OCI-LY7 (cell line): ENCODE measurements around the gene PANK4. TPM values are rescaled to one million over a fixed set of nuclear protein-coding genes. Genes with fewer than 3 reads are reported as not detected.

Experiments used
- BruUV-seq: library from RNA; stranded (reverse); fragments of 400-500 nt; replicated peaks from 2 replicates; lab custom pipeline; 2021; lab: Mats Ljungman, UMichigan
- CTCF ChIA-PET: fragments of 300-600 bp; sonication (Branson Sonifier 250); formaldehyde crosslinking; loops from one replicate; lab custom pipeline; 2022; ENCODE audit warnings: antibody characterized with exemption; ENCODE audit not compliant: unreplicated experiment; lab: Charles Lee
- POLR2A ChIA-PET: fragments of 300-600 bp; sonication (Branson Sonifier 250); formaldehyde crosslinking; loops from one replicate; lab custom pipeline; 2022; ENCODE audit warnings: antibody characterized with exemption; lab: Charles Lee
- DNase-seq: peaks from one replicate; pipeline ENCODE4 v3.0.0-alpha.2; 2015; ENCODE audit warnings: low spot score
- H2AFZ ChIP-seq: fragments of 200-600 bp; sonication (generic), shearing (Covaris generic); 2 replicates; pipeline ENCODE4 v1.6.1; 2014; ENCODE audit warnings: mild to moderate bottlenecking, antibody characterized with exemption, low read length, moderate library complexity
- H3K27ac ChIP-seq: fragments of 200-600 bp; sonication (generic); 2 replicates; pipeline ENCODE4 v1.5.1; 2014; ENCODE audit warnings: mixed run types, low read depth, mild to moderate bottlenecking, moderate library complexity, low read length, inconsistent platforms; ENCODE audit not compliant: poor library complexity, severe bottlenecking
- H3K36me3 ChIP-seq: fragments of 200-600 bp; sonication (generic); 2 replicates; pipeline ENCODE4 v1.6.1; 2014; ENCODE audit warnings: mild to moderate bottlenecking, antibody characterized with exemption, low read length, moderate library complexity, mixed read lengths; ENCODE audit not compliant: insufficient read depth
- H3K4me1 ChIP-seq: fragments of 200-600 bp; sonication (generic); 2 replicates; pipeline ENCODE4 v1.5.1; 2014; ENCODE audit warnings: mild to moderate bottlenecking, low read length; ENCODE audit not compliant: insufficient read depth, poor library complexity, severe bottlenecking
- H3K4me2 ChIP-seq: fragments of 200-600 bp; sonication (generic); 2 replicates; pipeline ENCODE4 v1.6.1; 2014; ENCODE audit warnings: mild to moderate bottlenecking, low read length
- H3K4me3 ChIP-seq: fragments of 200-600 bp; sonication (generic); 2 replicates; pipeline ENCODE4 v1.5.1; 2014; ENCODE audit warnings: mild to moderate bottlenecking, low read depth, low read length; ENCODE audit not compliant: poor library complexity, severe bottlenecking
- H3K79me2 ChIP-seq: fragments of 200-600 bp; sonication (generic); 2 replicates; pipeline ENCODE4 v1.6.1; 2016; ENCODE audit warnings: low read depth, mild to moderate bottlenecking, low read length, moderate library complexity, mixed read lengths; ENCODE audit not compliant: insufficient read depth
- H3K9me2 ChIP-seq: fragments of 200-600 bp; sonication (generic); 2 replicates; pipeline ENCODE4 v1.6.1; 2016; ENCODE audit warnings: mild to moderate bottlenecking, low read length, mixed read lengths; ENCODE audit not compliant: insufficient read depth
- H3K9me3 ChIP-seq: fragments of 200-600 bp; sonication (generic); 2 replicates; pipeline ENCODE4 v1.6.1; 2014; ENCODE audit warnings: mild to moderate bottlenecking, mixed run types, low read length, mixed read lengths
- H4K20me1 ChIP-seq: fragments of 200-600 bp; sonication (generic); 2 replicates; pipeline ENCODE4 v1.6.1; 2014; ENCODE audit warnings: mild to moderate bottlenecking, antibody characterized with exemption, low read length, moderate library complexity, mixed read lengths; ENCODE audit not compliant: insufficient read depth
- EZH2phosphoT487 ChIP-seq: fragments of 200-600 bp; sonication (generic); IDR thresholded peaks from 2 replicates; pipeline ENCODE4 v1.6.1; 2018; ENCODE audit warnings: low read depth, borderline replicate concordance, mild to moderate bottlenecking, mixed run types, antibody characterized with exemption, low read length, moderate library complexity, mixed read lengths
- intact Hi-C: fragments of 100-400 bp; cut with micrococcal nuclease; formaldehyde crosslinking; loops from one replicate; pipeline ENCODE4 v1.10.0; 2022; ENCODE audit not compliant: unreplicated experiment
- total RNA-seq, 2 experiments: library from RNA; depleted of rRNA in 1 of 2; stranded (reverse); fragments of >200 nt in 1 of 2; shearing (Covaris generic) in 1 of 2; gene quantifications; 2 replicates each; pipeline ENCODE4 v1.2.3, GENCODE V29; 2014 to 2022
- TF ChIP-seq, protein P1 (sequence below): fragments of 200-600 bp; sonication (generic); conservative IDR thresholded peaks from 2 replicates; pipeline ENCODE4 v1.5.1; 2014; ENCODE audit warnings: mild to moderate bottlenecking, antibody characterized with exemption, low read length, moderate library complexity, mixed read lengths

PANK4 gene
- total RNA-seq, 2 experiments from 2014 or later, result 49.1 to 55.9 TPM

DNA sequence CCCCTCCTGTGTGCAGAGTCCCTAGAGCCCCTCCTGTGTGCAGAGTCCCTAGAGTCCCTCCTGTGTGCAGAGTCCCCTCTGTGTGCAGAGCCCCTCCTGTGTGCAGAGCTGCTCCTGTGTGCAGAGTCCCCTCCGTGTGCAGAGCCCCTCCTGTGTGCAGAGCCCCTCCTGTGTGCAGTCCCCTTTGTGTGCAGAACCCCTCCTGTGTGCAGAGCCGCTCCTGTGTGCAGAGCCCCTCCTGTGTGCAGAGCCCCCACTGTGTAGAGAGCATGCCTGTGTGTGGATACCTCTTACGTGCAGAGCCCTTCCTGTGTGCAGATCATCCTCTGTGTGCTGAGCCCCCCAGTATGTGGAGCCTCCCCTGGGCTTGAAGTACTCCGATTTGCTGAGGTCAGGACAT is 12.0 kb upstream of the PANK4 start:
- POLR2A ChIA-PET, result no interaction called here
- CTCF ChIA-PET, result interaction anchor here (1.1 kb wide), 1 partner anchor 12 kb away, joined by 7 read pairs; the partner anchor contains the start of gene PANK4

GRCh38 chr1:2537784-2538115 is 11.4 kb upstream of the PANK4 start:
- H3K4me3 ChIP-seq, result no peak overlapping the region
- ChIA-PET POLR2A (no interaction called here), CTCF (no interaction called here)
- no peak for DNase-seq
- H3K36me3 ChIP-seq, result no peaks in the 10 kb centered on the region
- H3K27ac ChIP-seq, result no peak overlapping the region
- no peaks in the 10 kb centered on the region for H3K9me2 ChIP-seq
- H3K4me1 ChIP-seq, result no peaks in the 10 kb centered on the region
- H3K9me3 ChIP-seq, result no peaks in the 10 kb centered on the region
- H2AFZ ChIP-seq, result no peak overlapping the region
- intact Hi-C loops, result no loop called here
- BruUV-seq, result no TSS peak
- H4K20me1 ChIP-seq, result no peaks in the 10 kb centered on the region
- no peak overlapping the region for H3K4me2 ChIP-seq
- no peaks in the 10 kb centered on the region for H3K79me2 ChIP-seq
- no peak for TF ChIP-seq EZH2phosphoT487
- TF ChIP-seq, protein P1, sequence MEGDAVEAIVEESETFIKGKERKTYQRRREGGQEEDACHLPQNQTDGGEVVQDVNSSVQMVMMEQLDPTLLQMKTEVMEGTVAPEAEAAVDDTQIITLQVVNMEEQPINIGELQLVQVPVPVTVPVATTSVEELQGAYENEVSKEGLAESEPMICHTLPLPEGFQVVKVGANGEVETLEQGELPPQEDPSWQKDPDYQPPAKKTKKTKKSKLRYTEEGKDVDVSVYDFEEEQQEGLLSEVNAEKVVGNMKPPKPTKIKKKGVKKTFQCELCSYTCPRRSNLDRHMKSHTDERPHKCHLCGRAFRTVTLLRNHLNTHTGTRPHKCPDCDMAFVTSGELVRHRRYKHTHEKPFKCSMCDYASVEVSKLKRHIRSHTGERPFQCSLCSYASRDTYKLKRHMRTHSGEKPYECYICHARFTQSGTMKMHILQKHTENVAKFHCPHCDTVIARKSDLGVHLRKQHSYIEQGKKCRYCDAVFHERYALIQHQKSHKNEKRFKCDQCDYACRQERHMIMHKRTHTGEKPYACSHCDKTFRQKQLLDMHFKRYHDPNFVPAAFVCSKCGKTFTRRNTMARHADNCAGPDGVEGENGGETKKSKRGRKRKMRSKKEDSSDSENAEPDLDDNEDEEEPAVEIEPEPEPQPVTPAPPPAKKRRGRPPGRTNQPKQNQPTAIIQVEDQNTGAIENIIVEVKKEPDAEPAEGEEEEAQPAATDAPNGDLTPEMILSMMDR, result no peak

More for the DNA sequence above, 12.0 kb upstream of the PANK4 start:
- intact Hi-C loops, result no loop called here
- Histone ChIP-seq H3K4me3 (no peak overlapping the region), H3K9me3 (no peaks in the 10 kb centered on the region), H3K36me3 (no peaks in the 10 kb centered on the region), H2AFZ (no peak overlapping the region), H3K4me2 (no peak overlapping the region), H3K27ac (no peak overlapping the region), H3K79me2 (no peaks in the 10 kb centered on the region), H3K9me2 (no peaks in the 10 kb centered on the region), H3K4me1 (no peaks in the 10 kb centered on the region), H4K20me1 (no peaks in the 10 kb centered on the region)
- TF ChIP-seq, protein P1, result no peak
- TF ChIP-seq EZH2phosphoT487, result no peak
- BruUV-seq, result no TSS peak
- no peak for DNase-seq

GRCh38 chr1:2535981-2536380 is 9.6 kb upstream of the PANK4 start:
- BruUV-seq, result no TSS peak
- no peaks in the 10 kb centered on the region for H3K4me1 ChIP-seq
- H3K36me3 ChIP-seq, result no peaks in the 10 kb centered on the region
- H3K4me3 ChIP-seq, result no peak overlapping the region
- DNase-seq, result no peak
- H3K9me3 ChIP-seq, result no peaks in the 10 kb centered on the region
- CTCF ChIA-PET, result no interaction called here
- no peak overlapping the region for H3K4me2 ChIP-seq
- H2AFZ ChIP-seq, result no peak overlapping the region
- no peaks in the 10 kb centered on the region for H4K20me1 ChIP-seq
- no peaks in the 10 kb centered on the region for H3K79me2 ChIP-seq
- TF ChIP-seq, protein P1, result no peak
- no peak for TF ChIP-seq EZH2phosphoT487
- POLR2A ChIA-PET, result no interaction called here
- no peak overlapping the region for H3K27ac ChIP-seq
- H3K9me2 ChIP-seq, result no peaks in the 10 kb centered on the region
- intact Hi-C loops, result no loop called here
